ENCODE measurements around the gene CDK2AP2.

DNA sequence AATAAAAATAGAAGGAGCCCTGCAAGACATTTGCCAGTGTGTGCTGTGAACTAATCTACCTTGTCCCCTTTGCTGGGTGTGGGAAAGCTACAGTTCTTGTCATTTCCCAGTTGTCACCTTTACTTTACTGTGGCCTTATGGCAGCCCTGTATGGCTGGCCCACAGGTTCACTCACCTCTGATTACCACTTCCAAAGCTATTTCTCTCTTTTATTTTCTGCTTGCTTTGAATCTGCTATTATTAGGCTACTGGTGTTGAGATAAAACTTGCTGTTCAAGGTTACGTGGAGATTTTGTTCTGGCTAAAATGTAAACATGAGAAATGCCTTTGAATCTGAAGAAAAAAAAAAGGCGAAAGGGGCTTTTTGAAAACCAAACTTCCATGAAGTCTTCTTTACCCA lies 24.9 kb upstream of the CDK2AP2 start:
- TF ChIP-seq, protein P1, sequence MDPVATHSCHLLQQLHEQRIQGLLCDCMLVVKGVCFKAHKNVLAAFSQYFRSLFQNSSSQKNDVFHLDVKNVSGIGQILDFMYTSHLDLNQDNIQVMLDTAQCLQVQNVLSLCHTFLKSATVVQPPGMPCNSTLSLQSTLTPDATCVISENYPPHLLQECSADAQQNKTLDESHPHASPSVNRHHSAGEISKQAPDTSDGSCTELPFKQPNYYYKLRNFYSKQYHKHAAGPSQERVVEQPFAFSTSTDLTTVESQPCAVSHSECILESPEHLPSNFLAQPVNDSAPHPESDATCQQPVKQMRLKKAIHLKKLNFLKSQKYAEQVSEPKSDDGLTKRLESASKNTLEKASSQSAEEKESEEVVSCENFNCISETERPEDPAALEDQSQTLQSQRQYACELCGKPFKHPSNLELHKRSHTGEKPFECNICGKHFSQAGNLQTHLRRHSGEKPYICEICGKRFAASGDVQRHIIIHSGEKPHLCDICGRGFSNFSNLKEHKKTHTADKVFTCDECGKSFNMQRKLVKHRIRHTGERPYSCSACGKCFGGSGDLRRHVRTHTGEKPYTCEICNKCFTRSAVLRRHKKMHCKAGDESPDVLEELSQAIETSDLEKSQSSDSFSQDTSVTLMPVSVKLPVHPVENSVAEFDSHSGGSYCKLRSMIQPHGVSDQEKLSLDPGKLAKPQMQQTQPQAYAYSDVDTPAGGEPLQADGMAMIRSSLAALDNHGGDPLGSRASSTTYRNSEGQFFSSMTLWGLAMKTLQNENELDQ (CRISPR knock-in tag; IDR thresholded peaks at IDR 0.05; ENCODE audit: borderline replicate concordance): no peak
- TF ChIP-seq, protein P2, sequence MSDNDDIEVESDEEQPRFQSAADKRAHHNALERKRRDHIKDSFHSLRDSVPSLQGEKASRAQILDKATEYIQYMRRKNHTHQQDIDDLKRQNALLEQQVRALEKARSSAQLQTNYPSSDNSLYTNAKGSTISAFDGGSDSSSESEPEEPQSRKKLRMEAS (CRISPR knock-in tag; IDR thresholded peaks at IDR 0.05): no peak
- no peak for TF ChIP-seq SMAD2 (IDR thresholded peaks at IDR 0.05; ENCODE audit: low read depth, low read length)
- no peak for TF ChIP-seq CREB1 (IDR thresholded peaks at IDR 0.05)
- no peak for TF ChIP-seq CREB1 (CRISPR knock-in tag; IDR thresholded peaks at IDR 0.05)
- TF ChIP-seq NR2C2 (CRISPR knock-in tag; IDR thresholded peaks at IDR 0.05): no peak
- no peak for TF ChIP-seq NR2C2 (tag; IDR thresholded peaks at IDR 0.05)
- TF ChIP-seq ZKSCAN1 (IDR thresholded peaks at IDR 0.05; ENCODE audit: low read depth, low read length): no peak
- no peak for TF ChIP-seq SIN3A (IDR thresholded peaks at IDR 0.05; ENCODE audit: borderline replicate concordance in 2 of 2, control insufficient read depth in 1 of 2, low read depth in 2 of 2, low read length in 2 of 2)
- TF ChIP-seq FOS (IDR thresholded peaks at IDR 0.05; ENCODE audit: extremely low read depth, insufficient read length): no peak
